GM19025 (cell line): ENCODE measurements around the gene PRR33.

Experiments used
- ATAC-seq: cut with Tn5 transposase; IDR thresholded peaks from one replicate; pipeline ENCODE4 v1.9.1; 2021; ENCODE audit warnings: mild to moderate bottlenecking, low read depth, moderate library complexity; ENCODE audit not compliant: unreplicated experiment

Gene PRR33

GRCh38 chr11:1917523-1918435, 26.1 kb upstream of the PRR33 start:
- no peak for ATAC-seq

- no peak for ATAC-seq
Observed at GRCh38 chr11:1916986-1917522, 25.4 kb upstream of the PRR33 start.

GRCh38 chr11:1916132-1916985, 24.7 kb upstream of the PRR33 start:
- peak; percentile 56 for ATAC-seq

GRCh38 chr11:1915795-1916131, 24.1 kb upstream of the PRR33 start:
- no peak for ATAC-seq

- ATAC-seq = no peak
Observed at GRCh38 chr11:1913271-1914060, 21.8 kb upstream of the PRR33 start.

- no peak for ATAC-seq
Observed at GRCh38 chr11:1912289-1912878, 20.7 kb upstream of the PRR33 start.

GRCh38 chr11:1909524-1909923, 17.8 kb upstream of the PRR33 start:
- ATAC-seq = no peak

GRCh38 chr11:1908618-1909017, 16.9 kb upstream of the PRR33 start:
- ATAC-seq = no peak

- ATAC-seq = no peak
Observed at GRCh38 chr11:1906611-1907423, 15.1 kb upstream of the PRR33 start.

GRCh38 chr11:1906181-1906580, 14.5 kb upstream of the PRR33 start:
- ATAC-seq = no peak

GRCh38 chr11:1899686-1900085, 8.0 kb upstream of the PRR33 start:
- ATAC-seq = no peak

GRCh38 chr11:1899090-1899489, 7.4 kb upstream of the PRR33 start:
- no peak for ATAC-seq

- no peak for ATAC-seq
Observed at GRCh38 chr11:1896923-1897322, 5.2 kb upstream of the PRR33 start.

GRCh38 chr11:1896468-1896867, 4.8 kb upstream of the PRR33 start:
- no peak for ATAC-seq

GRCh38 chr11:1894759-1895158, 3.1 kb upstream of the PRR33 start:
- ATAC-seq = no peak

- no peak for ATAC-seq
Observed at GRCh38 chr11:1893581-1894359, 2.1 kb upstream of the PRR33 start.

GRCh38 chr11:1892558-1892957, 863 bp upstream of the PRR33 start:
- ATAC-seq = no peak

- ATAC-seq = no peak
Observed at GRCh38 chr11:1892116-1892515, 421 bp upstream of the PRR33 start.
